SK-N-MC (cell line): ENCODE measurements around the gene MCEMP1.

Source experiments
- EZH2 ChIP-seq: fragments of 200-600 bp; sonication (generic); IDR thresholded peaks from one replicate; pipeline ENCODE4 v1.6.1; 2017; ENCODE audit warnings: antibody characterized with exemption
- FOXP2 ChIP-seq: optimal IDR thresholded peaks from 2 replicates; pipeline ENCODE3; 2011; ENCODE audit warnings: mild to moderate bottlenecking, moderate library complexity; ENCODE audit not compliant: insufficient read depth; ENCODE audit errors: extremely low read length, control extremely low read depth
- POLR2AphosphoS5 ChIP-seq: IDR thresholded peaks from 2 replicates; pipeline ENCODE4 v1.6.1; 2012; ENCODE audit warnings: mild to moderate bottlenecking, low read depth, low read length, borderline replicate concordance

GRCh38 chr19:7669641-7670040 lies 7.2 kb upstream of the MCEMP1 start:
- TF ChIP-seq EZH2 (no peak), POLR2AphosphoS5 (no peak), FOXP2 (no peak)
